Measurements from ENCODE around the gene PTGFRN.

GRCh38 chr1:116944613-116945012 lies 34.9 kb downstream of the PTGFRN start:
- TF ChIP-seq, protein P1, sequence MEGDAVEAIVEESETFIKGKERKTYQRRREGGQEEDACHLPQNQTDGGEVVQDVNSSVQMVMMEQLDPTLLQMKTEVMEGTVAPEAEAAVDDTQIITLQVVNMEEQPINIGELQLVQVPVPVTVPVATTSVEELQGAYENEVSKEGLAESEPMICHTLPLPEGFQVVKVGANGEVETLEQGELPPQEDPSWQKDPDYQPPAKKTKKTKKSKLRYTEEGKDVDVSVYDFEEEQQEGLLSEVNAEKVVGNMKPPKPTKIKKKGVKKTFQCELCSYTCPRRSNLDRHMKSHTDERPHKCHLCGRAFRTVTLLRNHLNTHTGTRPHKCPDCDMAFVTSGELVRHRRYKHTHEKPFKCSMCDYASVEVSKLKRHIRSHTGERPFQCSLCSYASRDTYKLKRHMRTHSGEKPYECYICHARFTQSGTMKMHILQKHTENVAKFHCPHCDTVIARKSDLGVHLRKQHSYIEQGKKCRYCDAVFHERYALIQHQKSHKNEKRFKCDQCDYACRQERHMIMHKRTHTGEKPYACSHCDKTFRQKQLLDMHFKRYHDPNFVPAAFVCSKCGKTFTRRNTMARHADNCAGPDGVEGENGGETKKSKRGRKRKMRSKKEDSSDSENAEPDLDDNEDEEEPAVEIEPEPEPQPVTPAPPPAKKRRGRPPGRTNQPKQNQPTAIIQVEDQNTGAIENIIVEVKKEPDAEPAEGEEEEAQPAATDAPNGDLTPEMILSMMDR (IDR thresholded peaks at IDR 0.05) = no peak
- TF ChIP-seq POLR2A (IDR thresholded peaks at IDR 0.05) = no peak
- TF ChIP-seq POLR2AphosphoS5 (IDR thresholded peaks at IDR 0.05) = no peak
- TF ChIP-seq EP300 (IDR thresholded peaks at IDR 0.05) = no peak

Measured in sigmoid colon (tissue), 4 donors.